IPS-NIHi11 (cell line): Measurements from ENCODE around the gene SNX10.
A peak's percentile ranks its signal among the peaks of the same experiment; 100 is the strongest.

Experiments used
- DNase-seq: peaks from one replicate; pipeline ENCODE4 v3.0.0; 2012; ENCODE audit warnings: mixed read lengths, low spot score

The SNX10 gene

GRCh38 chr7:26337232-26337865 lies 45.7 kb downstream of the SNX10 start:
- DNase-seq, result no peak

GRCh38 chr7:26340476-26341018 lies 48.9 kb downstream of the SNX10 start:
- no peak for DNase-seq

GRCh38 chr7:26343320-26343832 lies 51.7 kb downstream of the SNX10 start:
- no peak for DNase-seq

DNA sequence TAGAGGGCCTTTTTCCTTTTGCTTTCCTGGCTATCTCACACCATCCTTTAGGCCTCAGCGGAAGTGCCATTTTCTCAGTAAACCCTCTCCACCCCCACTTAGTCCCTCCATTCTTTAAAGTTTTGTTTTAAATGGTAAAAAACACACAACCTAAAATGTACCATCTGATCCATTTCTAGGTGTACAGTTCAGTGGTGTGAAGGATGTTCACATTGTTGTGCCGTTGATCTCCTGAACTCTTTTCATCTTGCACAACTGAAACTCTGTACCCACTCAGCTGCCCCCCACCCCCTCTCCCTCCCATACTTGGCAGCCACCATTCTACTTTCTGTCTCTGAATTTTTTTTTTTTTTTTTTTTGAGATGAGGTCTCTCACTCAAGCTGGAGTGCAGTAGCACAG lies 52.2 kb downstream of the SNX10 start:
- no peak for DNase-seq

- no peak for DNase-seq
Observed at GRCh38 chr7:26345202-26345601, 53.5 kb downstream of the SNX10 start.

DNA sequence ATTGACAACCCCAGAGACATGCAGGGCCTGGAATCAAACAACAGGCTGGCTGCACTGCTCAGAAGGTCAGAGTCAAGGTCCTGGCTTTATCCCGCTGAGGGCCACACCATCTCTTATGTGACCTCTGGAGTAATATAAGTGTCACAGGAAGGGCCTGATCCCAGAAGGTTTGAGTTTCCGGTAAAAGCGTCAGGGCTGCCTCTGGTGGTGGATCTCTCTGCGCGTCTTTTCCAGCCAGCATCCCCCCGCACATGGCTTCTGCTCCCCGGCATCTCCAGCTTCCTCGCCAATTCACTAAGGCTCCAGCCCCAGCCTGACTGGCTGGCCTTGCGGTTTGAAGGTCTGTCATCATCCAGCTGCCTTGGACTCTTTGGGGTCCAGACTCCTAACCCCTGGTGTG lies 54.2 kb downstream of the SNX10 start:
- DNase-seq, result no peak

DNA sequence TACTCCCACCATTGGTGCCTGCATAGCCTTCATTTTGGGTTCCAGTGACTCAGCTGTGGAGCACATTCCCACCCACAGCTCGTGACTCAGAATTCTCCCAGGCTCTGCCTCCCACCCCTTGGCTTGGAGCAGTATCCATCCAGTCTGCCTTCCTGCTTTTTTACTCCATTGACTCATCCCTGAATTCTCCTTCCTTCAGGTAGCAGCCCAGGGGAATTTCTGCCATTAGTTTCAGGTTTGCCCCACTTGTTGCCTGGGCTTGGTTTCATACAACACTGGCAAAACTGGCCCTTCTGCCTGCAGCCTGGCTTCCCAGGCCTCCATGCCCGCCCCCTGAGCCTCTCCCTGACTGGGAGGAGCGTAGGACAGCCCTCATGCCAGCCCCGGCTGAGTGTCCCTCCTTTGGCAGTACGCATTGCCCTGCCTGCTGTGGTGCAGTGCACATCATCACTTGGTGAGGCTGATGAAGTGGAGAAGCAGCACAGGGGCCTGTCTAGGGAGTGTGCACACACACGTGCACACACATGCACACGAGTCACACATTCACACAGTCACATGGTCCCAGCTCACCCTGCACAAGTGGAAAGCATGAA lies 55.0 kb downstream of the SNX10 start:
- no peak for DNase-seq

- DNase-seq, result no peak
Observed at GRCh38 chr7:26348234-26348851, 56.7 kb downstream of the SNX10 start.

DNA sequence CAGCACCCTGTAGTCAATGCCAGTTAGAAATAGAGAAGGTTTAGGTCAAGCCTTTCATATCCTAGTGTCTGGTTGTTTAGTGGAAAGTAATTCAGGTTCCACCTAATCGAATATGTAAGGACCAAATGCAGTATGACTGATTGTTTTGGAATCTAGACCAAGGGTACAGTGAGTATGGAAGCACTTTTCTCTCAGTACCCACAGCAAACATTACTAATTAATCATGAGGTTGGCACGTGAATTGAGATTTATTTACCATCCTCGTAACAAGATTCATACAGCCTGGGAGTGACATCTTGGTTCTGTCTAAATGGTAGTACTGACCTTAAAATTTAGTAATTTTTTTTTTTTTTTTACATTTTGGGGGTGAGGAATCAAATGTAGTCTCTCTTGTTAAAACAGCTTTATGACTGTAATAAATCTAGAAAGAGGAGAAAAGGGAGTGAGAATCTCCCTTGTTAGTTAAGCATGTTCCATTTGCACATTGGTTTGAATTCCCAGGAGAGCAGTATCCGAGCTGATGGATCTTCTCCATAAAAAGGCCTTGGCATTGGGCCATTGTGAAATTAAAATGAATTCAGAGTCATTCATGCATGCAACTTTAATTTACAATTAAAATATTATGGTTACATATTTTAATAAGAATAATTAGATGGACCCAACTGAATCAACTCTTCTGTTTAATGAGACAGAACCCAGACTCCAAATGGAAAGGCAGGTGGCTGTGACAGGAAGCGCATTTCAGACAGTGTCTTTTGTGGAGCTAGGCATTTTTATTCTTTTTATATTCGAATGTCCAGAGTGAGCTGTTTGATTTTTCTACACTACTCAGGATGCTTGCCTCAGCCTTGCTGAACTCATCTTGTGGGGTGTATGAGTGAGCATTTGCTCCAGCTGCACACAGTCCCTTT lies 57.6 kb downstream of the SNX10 start:
- DNase-seq, result no peak

DNA sequence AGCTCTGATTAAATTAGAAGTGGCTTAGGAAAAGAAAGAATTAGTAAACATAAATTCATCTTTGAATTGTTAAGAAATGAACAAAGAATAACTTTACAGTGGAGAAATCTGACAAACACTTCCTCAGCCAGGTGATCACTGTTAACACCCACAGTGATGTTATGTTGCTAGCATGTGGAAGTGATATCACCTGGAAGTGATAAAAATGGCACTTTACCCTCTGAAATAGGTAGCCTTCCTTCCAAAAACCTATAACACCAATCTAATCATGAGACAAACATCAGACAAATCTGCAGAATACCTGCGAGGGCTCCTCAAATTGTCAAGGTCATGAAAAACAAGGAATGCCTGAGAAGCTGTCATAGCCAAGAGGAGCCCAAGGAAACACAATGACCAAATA lies 59.5 kb downstream of the SNX10 start:
- DNase-seq, result no peak

GRCh38 chr7:26356229-26356628 lies 64.6 kb downstream of the SNX10 start:
- DNase-seq, result no peak

- no peak for DNase-seq
Observed at GRCh38 chr7:26356929-26357798, 65.5 kb downstream of the SNX10 start.

DNA sequence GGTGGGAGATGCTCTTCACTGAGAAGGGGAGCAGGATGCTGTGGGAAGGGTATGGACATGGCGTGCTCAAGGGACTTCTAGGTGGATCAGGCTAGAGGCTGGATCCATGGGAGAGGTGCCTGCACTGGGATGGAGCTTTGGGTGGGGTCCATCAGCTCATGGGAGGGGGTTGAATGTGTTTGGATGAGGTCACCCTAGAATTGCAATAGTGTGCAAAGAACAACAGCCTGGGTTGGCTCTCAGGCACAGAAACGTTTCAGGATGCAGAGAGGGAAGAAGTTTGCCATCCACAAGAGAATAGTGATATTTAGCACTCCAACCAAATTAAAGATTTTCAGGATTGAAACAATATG lies 66.1 kb downstream of the SNX10 start:
- DNase-seq, result no peak

GRCh38 chr7:26360650-26361049 lies 69.0 kb downstream of the SNX10 start:
- no peak for DNase-seq

DNA sequence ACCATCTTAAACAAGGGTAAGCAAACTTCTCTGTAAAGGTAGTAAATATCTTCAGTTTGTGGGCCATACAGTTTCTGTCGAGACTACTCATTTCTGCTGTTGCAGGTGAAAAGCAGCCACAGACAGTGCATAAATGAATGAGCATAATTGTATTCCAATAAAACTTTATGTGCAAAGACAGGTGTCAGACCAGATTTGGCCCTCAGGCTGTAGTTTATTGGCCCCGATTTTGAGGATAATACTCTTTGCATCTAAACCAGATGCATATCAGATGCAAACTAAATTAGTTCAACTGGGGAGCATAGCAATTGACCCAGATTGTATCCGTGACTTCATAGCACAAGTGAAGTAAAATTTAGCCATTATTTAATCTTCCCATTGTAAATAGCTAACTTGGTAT lies 70.0 kb downstream of the SNX10 start:
- no peak for DNase-seq

GRCh38 chr7:26363465-26363864 lies 71.8 kb downstream of the SNX10 start:
- no peak for DNase-seq

- peak; percentile 45 for DNase-seq
Observed at GRCh38 chr7:26365077-26365900, 73.6 kb downstream of the SNX10 start.

GRCh38 chr7:26365901-26366275 lies 74.2 kb downstream of the SNX10 start:
- no peak for DNase-seq

GRCh38 chr7:26367219-26367711 lies 75.6 kb downstream of the SNX10 start:
- no peak for DNase-seq

DNA sequence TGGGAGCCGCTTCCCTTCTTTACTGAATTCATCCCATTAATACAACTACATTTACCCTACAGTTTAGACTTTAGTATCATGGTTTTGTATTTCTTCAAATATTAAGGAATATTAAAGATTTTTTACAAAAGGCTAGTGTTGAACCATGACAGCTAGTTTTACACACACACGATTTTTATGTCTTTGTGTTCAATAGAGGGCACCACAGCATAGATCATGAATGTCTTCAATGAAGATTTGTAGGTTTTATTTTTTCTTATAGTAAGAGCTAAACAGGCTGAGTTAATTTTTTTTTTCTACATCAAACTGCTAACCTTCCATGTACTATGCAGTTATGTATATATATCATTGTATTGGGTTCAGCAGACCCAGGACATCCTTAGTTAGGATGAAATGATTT lies 76.9 kb downstream of the SNX10 start:
- no peak for DNase-seq
